HCT116 (cell line): Measurements from ENCODE around the gene CDHR5.

ENCODE experiments used
- EGR1 ChIP-seq: IDR thresholded peaks from 2 replicates; pipeline ENCODE4 v1.6.1; 2012; ENCODE audit warnings: low read depth
- EZH2 ChIP-seq: fragments of 200-600 bp; sonication (generic); IDR thresholded peaks from 2 replicates; pipeline ENCODE4 v1.6.1; 2017; ENCODE audit warnings: antibody characterized with exemption, mixed run types
- EZH2phosphoT487 ChIP-seq: fragments of 200-600 bp; IDR thresholded peaks from 2 replicates; pipeline ENCODE4 v1.6.1; 2018; ENCODE audit warnings: antibody characterized with exemption, borderline replicate concordance
- SP1 ChIP-seq: IDR thresholded peaks from 2 replicates; pipeline ENCODE4 v1.6.1; 2012; ENCODE audit warnings: low read depth
- TF ChIP-seq, protein P1 (sequence below): IDR thresholded peaks from 2 replicates; pipeline ENCODE4 v1.6.1; 2012; ENCODE audit warnings: low read depth
- TF ChIP-seq, protein P2 (sequence below), 3 experiments: fragments of 200-600 bp in 1 of 3; sonication (generic) in 1 of 3; IDR thresholded peaks in 2 of 3; conservative IDR thresholded peaks in 1 of 3; 2 replicates each; pipeline ENCODE4 v1.5.1; 2012 to 2017; ENCODE audit warnings: low read depth in 2 of 3, low read length in 2 of 3, antibody characterized with exemption in 1 of 3, borderline replicate concordance in 1 of 3, control low read depth in 1 of 3, mild to moderate bottlenecking in 1 of 3, mixed read lengths in 1 of 3, mixed run types in 1 of 3, moderate library complexity in 1 of 3; ENCODE audit not compliant: insufficient read depth in 1 of 3
- TF ChIP-seq, protein P3 (sequence below): IDR thresholded peaks from 2 replicates; pipeline ENCODE4 v1.6.1; 2011; ENCODE audit warnings: mild to moderate bottlenecking, low read length, moderate library complexity; ENCODE audit not compliant: insufficient replicate concordance; ENCODE audit errors: extremely low read depth

DNA sequence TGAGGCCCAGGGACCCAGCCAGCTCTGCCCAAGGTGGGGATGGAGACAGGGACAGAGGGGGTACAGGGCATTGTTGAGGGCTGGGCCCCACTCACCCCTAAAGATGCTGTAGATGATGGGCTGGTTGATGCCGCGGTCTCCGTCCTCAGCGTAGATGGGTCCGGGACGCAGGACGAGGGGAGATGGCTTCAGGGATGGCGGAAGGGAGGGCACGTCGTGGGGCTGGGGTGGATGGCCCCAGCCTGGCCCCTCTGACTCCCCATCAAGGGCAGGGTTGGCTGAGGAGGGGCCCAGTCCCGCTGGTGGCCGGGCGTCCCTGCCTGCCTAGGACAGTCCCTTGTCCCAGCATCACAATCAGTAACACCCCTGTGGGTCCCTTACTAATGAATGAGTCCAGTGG lies 4.6 kb downstream of the CDHR5 start:
- TF ChIP-seq EGR1, result no peak
- TF ChIP-seq EZH2, result no peak
- TF ChIP-seq, protein P1, sequence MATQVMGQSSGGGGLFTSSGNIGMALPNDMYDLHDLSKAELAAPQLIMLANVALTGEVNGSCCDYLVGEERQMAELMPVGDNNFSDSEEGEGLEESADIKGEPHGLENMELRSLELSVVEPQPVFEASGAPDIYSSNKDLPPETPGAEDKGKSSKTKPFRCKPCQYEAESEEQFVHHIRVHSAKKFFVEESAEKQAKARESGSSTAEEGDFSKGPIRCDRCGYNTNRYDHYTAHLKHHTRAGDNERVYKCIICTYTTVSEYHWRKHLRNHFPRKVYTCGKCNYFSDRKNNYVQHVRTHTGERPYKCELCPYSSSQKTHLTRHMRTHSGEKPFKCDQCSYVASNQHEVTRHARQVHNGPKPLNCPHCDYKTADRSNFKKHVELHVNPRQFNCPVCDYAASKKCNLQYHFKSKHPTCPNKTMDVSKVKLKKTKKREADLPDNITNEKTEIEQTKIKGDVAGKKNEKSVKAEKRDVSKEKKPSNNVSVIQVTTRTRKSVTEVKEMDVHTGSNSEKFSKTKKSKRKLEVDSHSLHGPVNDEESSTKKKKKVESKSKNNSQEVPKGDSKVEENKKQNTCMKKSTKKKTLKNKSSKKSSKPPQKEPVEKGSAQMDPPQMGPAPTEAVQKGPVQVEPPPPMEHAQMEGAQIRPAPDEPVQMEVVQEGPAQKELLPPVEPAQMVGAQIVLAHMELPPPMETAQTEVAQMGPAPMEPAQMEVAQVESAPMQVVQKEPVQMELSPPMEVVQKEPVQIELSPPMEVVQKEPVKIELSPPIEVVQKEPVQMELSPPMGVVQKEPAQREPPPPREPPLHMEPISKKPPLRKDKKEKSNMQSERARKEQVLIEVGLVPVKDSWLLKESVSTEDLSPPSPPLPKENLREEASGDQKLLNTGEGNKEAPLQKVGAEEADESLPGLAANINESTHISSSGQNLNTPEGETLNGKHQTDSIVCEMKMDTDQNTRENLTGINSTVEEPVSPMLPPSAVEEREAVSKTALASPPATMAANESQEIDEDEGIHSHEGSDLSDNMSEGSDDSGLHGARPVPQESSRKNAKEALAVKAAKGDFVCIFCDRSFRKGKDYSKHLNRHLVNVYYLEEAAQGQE, result no peak
- TF ChIP-seq EZH2phosphoT487, result no peak
- TF ChIP-seq, protein P2, sequence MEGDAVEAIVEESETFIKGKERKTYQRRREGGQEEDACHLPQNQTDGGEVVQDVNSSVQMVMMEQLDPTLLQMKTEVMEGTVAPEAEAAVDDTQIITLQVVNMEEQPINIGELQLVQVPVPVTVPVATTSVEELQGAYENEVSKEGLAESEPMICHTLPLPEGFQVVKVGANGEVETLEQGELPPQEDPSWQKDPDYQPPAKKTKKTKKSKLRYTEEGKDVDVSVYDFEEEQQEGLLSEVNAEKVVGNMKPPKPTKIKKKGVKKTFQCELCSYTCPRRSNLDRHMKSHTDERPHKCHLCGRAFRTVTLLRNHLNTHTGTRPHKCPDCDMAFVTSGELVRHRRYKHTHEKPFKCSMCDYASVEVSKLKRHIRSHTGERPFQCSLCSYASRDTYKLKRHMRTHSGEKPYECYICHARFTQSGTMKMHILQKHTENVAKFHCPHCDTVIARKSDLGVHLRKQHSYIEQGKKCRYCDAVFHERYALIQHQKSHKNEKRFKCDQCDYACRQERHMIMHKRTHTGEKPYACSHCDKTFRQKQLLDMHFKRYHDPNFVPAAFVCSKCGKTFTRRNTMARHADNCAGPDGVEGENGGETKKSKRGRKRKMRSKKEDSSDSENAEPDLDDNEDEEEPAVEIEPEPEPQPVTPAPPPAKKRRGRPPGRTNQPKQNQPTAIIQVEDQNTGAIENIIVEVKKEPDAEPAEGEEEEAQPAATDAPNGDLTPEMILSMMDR (IDR thresholded peaks at IDR 0.05 in 2 of 3, conservative IDR thresholded peaks at IDR 0.05 in 1 of 3; ENCODE audit: borderline replicate concordance in 1 of 3, insufficient read depth in 1 of 3, low read depth in 2 of 3, low read length in 2 of 3), result no peak
- TF ChIP-seq, protein P3, sequence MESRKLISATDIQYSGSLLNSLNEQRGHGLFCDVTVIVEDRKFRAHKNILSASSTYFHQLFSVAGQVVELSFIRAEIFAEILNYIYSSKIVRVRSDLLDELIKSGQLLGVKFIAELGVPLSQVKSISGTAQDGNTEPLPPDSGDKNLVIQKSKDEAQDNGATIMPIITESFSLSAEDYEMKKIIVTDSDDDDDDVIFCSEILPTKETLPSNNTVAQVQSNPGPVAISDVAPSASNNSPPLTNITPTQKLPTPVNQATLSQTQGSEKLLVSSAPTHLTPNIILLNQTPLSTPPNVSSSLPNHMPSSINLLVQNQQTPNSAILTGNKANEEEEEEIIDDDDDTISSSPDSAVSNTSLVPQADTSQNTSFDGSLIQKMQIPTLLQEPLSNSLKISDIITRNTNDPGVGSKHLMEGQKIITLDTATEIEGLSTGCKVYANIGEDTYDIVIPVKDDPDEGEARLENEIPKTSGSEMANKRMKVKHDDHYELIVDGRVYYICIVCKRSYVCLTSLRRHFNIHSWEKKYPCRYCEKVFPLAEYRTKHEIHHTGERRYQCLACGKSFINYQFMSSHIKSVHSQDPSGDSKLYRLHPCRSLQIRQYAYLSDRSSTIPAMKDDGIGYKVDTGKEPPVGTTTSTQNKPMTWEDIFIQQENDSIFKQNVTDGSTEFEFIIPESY, result no peak
- TF ChIP-seq SP1, result no peak
